ENCODE measurements around the gene TRIP12.

DNA sequence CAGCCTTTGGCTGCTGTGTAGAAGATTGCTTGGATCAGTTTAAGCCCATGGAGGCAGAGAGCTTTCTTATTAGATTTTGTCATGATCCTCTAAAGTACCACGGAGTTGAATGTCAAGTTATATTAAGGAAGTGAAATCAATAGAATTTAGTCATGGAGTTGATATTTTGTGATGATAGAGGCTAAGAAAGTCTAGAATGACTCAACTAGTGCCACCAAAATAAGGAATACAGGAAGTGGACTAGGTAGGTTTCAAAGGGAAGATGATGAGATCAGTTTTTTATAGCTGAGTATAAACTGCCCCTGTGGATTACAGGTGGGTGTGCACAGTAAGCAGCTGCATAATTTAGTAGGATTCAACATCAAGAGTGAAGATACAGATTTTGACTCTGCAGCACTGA, 25.7 kb upstream of the TRIP12 start:
- TF ChIP-seq CTCF (IDR thresholded peaks at IDR 0.05) (no peak), POLR2A (IDR thresholded peaks at IDR 0.05) (no peak), POLR2AphosphoS5 (IDR thresholded peaks at IDR 0.05) (no peak), EP300 (IDR thresholded peaks at IDR 0.05) (no peak)
